Esophagus muscularis mucosa (tissue), 4 donors: ENCODE data around the gene UBE2N.

ENCODE experiments used
- CTCF ChIP-seq, 3 experiments: fragments of 200-600 bp in 2 of 3; fragments of 450-650 bp in 1 of 3; sonication (generic) in 2 of 3; IDR thresholded peaks; one replicate each; pipeline ENCODE4 v1.5.1; 2017 to 2019; ENCODE audit warnings: antibody characterized with exemption in 3 of 3, mild to moderate bottlenecking in 2 of 3, moderate library complexity in 1 of 3
- EP300 ChIP-seq: sonication (generic); formaldehyde crosslinking; IDR thresholded peaks from one replicate; pipeline ENCODE4 v1.6.1; 2017; ENCODE audit warnings: antibody characterized with exemption
- POLR2A ChIP-seq: fragments of 450-650 bp; IDR thresholded peaks from one replicate; pipeline ENCODE4 v1.6.1; 2017; ENCODE audit warnings: antibody characterized with exemption, moderate library complexity, mild to moderate bottlenecking, low read depth

- TF ChIP-seq EP300 (no peak), POLR2A (no peak), CTCF (IDR thresholded peaks at IDR 0.05) (no peak)
Observed at GRCh38 chr12:93429852-93430251, 11.9 kb downstream of the UBE2N start.
